HG03060 (cell line): ENCODE results near the gene C1QTNF6.
"Not testable (repeated sequence)": the region's sequence is repeated elsewhere in the genome, so short reads cannot be mapped to it uniquely, and the experiment has no call there.

Experiments
- ATAC-seq: cut with Tn5 transposase; IDR thresholded peaks from one replicate; pipeline ENCODE4 v1.9.1; 2021; ENCODE audit warnings: low read depth, moderate number of reproducible peaks; ENCODE audit not compliant: unreplicated experiment

The C1QTNF6 gene

GRCh38 chr22:37187891-37188761, at the start of gene C1QTNF6:
Gene C1QTNF6, minus strand, starts transcription at chr22:37188247. Its CDS starts 34 bp downstream, at chr22:37188213.
- ATAC-seq: no peak

- ATAC-seq: no peak
These were observed 48.0 kb upstream of the C1QTNF6 start for GRCh38 chr22:37235897-37236607.

GRCh38 chr22:37234736-37235711, 47.0 kb upstream of the C1QTNF6 start:
- ATAC-seq: no peak

- ATAC-seq: no peak
These were observed 45.9 kb upstream of the C1QTNF6 start for GRCh38 chr22:37233751-37234631.

GRCh38 chr22:37233371-37233750, 45.3 kb upstream of the C1QTNF6 start:
- ATAC-seq: not testable (repeated sequence)

- no peak for ATAC-seq
These were observed 44.3 kb upstream of the C1QTNF6 start for GRCh38 chr22:37232140-37232998.

GRCh38 chr22:37231406-37232139, 43.5 kb upstream of the C1QTNF6 start:
- ATAC-seq: no peak

GRCh38 chr22:37230673-37231405, 42.8 kb upstream of the C1QTNF6 start:
- no peak for ATAC-seq

GRCh38 chr22:37229805-37230672, 42.0 kb upstream of the C1QTNF6 start:
- ATAC-seq: no peak

GRCh38 chr22:37229012-37229804, 41.2 kb upstream of the C1QTNF6 start:
- no peak for ATAC-seq

GRCh38 chr22:37228106-37229011, 40.3 kb upstream of the C1QTNF6 start:
- ATAC-seq: no peak

- ATAC-seq: no peak
These were observed 38.5 kb upstream of the C1QTNF6 start for GRCh38 chr22:37226514-37226913.

- ATAC-seq: no peak
These were observed 38.0 kb upstream of the C1QTNF6 start for GRCh38 chr22:37226087-37226486.

- no peak for ATAC-seq
These were observed 37.4 kb upstream of the C1QTNF6 start for GRCh38 chr22:37225481-37225880.
